NCI-H69 (cell line): Measurements from ENCODE around the gene XCR1.
"Not testable (repeated sequence)": the region's sequence is repeated elsewhere in the genome, so short reads cannot be mapped to it uniquely, and the experiment has no call there.

ENCODE experiments used
- DNase-seq: peaks from one replicate; lab custom pipeline; 2025; lab: John Stamatoyannopoulos, UW

Gene XCR1

DNA sequence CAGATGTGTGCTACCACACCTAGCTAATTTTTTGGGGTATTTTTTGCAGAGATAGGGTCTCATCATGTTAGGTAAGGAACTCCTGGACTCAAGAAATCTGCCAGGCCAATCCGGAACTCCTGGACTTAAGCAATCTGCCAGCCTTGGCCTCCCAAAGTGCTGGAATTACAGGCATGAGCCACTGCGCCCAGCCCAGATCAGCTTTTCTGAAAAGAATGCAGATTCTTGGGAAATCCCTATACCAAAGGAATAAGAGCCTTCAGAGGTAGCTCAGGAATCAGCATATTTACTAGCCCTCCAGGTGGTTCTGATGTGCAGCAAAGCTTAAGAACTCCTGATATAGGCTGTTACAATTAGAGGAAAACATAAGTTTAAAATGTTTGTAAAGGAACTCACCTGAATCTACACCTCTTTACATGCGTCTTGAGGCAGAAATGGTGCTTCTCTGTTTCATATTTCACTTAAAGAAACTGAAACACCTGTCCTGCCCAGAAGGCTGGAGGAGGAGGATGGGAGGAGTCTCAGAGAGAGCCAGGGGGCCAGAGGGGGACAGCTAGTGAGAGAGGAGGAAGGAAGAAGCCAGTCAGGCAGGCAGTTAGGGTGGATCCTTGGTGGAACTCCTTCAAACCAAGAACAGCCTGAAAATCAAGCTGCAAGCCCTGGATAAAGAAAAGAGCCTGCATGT, at the start of gene XCR1:
Gene XCR1 (minus strand): TSS at position 463 of the 685 bp plus-strand sequence. CDS start 5,536 bp downstream, outside the sequence.
- no peak for DNase-seq

- DNase-seq = no peak
Measured at GRCh38 chr3:46076606-46077005, 49.3 kb upstream of the XCR1 start.

- DNase-seq = no peak
Measured at GRCh38 chr3:46075816-46076215, 48.5 kb upstream of the XCR1 start.

DNA sequence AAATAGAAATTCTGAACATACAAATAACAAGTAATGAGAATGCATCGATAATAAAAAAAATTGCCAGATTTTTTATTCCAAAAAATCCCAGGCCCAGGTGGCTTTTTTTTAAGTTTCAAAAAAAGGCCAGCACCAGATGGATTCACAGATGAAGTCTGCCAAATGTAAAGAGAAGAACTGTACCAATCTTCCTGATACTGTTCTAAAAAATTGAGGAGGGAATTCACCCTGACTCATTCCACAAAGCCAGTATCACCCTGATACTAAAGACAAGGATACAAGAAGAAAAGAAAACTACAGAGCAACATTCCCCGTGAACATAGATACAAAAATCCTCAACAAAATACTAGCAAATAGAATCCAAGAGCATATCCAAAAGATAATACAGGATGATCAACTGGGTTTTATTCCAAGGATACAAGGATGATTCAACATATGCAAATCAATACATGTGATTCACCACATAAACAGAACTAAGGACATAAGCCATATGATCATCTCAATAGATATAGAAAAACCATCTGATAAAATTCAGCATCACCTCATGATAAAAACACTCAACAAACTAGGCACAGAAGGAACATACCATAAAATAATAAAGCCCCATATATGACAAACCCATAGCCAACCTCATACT, 44.1 kb upstream of the XCR1 start:
- DNase-seq = no peak

GRCh38 chr3:46070595-46071093, 43.4 kb upstream of the XCR1 start:
- DNase-seq = no peak

GRCh38 chr3:46068501-46068900, 41.2 kb upstream of the XCR1 start:
- DNase-seq = no peak

DNA sequence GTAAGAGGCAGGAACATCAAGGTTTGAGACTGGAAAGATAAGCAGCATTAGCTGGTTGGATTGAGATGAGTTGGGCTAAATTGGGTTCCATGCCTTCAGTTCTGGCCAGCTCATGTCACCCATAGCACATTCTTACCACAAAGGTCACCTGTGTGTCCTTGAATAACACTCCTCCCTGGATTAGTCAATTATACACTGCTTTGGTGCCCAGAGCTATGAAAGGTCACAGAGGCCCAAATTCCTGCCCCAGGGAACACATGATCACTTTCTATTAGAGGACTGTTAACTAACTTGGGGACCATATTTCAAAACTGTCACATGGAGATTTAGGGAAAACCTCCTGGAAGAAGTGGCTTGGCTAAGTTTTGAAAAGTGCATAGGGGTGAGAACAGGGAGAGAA, 40.1 kb upstream of the XCR1 start:
- DNase-seq = no peak

GRCh38 chr3:46065750-46066256, 38.5 kb upstream of the XCR1 start:
- no peak for DNase-seq

- peak; percentile 85 for DNase-seq
Measured at GRCh38 chr3:46065294-46065705, 38.0 kb upstream of the XCR1 start.

GRCh38 chr3:46062679-46063078, 35.4 kb upstream of the XCR1 start:
- no peak for DNase-seq

GRCh38 chr3:46061887-46062286, 34.6 kb upstream of the XCR1 start:
- no peak for DNase-seq

DNA sequence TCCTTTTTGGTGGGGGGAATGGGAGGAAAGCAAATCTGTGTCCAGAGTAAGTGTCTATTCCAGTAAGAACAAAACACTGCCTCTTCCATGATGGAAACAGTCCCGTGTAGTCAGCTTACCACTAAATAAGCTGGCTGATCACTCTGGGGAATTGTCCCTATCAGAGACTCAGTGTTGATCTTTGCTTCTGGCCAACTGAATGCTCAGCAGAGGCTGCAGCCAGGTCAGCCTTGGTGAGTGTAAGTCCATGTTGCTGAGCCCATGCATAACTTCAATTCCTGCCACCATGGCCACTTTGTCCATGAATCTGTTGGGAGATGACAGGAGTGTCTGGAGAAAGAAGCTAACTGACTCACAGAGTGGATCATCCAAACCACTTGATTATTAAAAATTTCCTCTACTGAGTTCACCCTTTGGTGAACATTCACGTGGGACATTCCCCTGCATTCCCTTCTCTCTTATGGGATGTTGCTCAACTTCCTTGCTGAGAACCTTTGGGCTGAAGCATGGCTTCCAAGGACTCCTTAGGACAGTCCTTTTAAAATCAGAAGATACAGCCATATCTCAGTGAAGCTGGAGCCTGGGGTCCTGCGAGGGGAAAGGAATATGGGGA, 33.9 kb upstream of the XCR1 start:
- DNase-seq = no peak

DNA sequence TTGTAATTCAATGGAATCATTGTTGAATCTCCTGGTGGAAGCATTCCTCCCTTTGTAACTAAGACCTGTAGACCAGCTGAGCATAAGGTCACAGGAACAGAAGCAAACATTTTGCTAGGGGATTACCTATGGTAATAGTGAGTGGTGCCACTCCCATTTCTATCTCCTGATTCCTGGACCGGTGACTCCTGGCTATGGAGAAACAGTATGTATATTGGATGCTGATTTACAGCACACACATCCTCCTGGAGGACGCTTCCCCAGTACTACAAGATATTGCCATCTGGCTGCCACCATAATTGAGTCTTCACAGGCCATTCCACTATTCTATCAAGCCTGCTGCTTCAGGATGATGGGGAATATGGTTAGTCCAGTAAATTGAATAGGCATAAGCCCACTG, 33.3 kb upstream of the XCR1 start:
- no peak for DNase-seq

- no peak for DNase-seq
Measured at GRCh38 chr3:46059432-46059831, 32.1 kb upstream of the XCR1 start.

DNA sequence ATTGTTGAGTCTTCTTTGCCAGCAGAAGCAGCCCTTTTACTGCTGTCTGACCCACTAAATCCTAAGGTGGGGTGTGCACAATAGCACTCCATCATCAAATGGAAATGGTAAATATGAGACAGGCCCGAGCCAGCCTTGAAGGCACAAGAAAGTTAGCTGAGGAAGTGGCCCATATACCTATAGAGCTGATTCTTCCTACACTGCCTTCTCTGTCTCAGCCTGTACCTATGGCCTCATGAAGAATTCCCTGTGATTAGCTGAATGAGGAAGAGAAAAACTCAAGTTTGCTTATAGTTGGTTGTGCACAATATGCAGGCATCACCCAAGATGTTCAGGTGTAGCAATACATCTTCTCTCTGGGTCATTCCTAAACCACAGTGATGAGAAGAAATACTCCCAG, 31.7 kb upstream of the XCR1 start:
- DNase-seq = no peak

GRCh38 chr3:46057716-46058115, 30.4 kb upstream of the XCR1 start:
- no peak for DNase-seq

GRCh38 chr3:46056686-46057085, 29.4 kb upstream of the XCR1 start:
- DNase-seq = no peak

- not testable (repeated sequence) for DNase-seq
Measured at GRCh38 chr3:46053761-46054515, 26.7 kb upstream of the XCR1 start.

DNA sequence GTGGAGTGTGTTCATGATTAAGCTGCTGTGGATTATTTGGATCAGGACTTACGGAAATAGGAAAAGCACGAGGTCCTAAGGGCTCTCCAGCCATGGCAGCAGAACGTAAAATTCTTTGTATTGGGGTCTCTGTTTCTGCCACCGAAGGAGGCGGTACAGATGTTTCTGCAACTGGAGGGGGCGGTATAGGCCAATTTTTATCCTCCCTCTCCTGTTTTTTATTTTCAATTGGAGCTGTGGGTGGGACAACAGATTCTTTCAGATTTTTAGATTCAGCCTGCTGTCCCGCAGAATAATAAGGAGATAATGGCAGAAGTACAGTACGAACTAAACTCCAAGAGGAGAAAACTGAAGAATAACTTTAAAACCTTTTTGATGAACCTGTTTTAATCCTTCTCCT, 26.0 kb upstream of the XCR1 start:
- DNase-seq = not testable (repeated sequence)

- no peak for DNase-seq
Measured at GRCh38 chr3:46052531-46052930, 25.2 kb upstream of the XCR1 start.

- DNase-seq = no peak
Measured at GRCh38 chr3:46049093-46049492, 21.8 kb upstream of the XCR1 start.

DNA sequence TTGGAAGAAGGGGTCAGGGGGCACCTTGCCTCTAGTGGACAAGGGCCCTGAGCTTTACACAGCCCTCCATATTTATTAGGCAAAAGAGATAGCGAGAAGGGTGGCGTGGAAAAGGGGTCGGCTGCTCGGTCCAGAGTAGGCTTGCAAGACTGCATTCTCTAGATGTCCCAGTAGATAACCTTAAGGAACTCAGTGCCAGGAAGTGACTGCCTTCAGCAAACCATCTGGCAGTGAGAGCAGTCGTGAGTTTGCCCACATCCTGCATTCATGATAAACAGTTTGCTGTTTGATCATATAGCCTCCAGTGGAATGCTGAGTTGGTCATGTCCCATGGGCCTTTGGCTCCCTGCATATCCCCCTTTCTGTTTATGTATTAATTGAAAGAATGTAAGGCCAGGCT, 18.9 kb upstream of the XCR1 start:
- DNase-seq = not testable (repeated sequence)
